Heart left ventricle (tissue), 16 donors: ENCODE measurements around the gene CDHR3. TPM values are rescaled to one million over a fixed set of nuclear protein-coding genes. Genes with fewer than 3 reads are reported as not detected.

Experiments used
- ATAC-seq, 4 donors: fragments of 200-7000 bp; cut with Tn5 transposase; one replicate each; pipeline ENCODE4 v1.9.1; 2020 to 2022; ENCODE audit warnings: moderate library complexity in 4 of 4, mild to moderate bottlenecking in 3 of 4, moderate number of reproducible peaks in 1 of 4
- DNase-seq, 5 donors: peaks; one replicate each; pipeline ENCODE4 v3.0.0-alpha.2; 2020
- H3K27ac ChIP-seq, 12 donors: fragments of 200-600 bp; sonication (generic) in 4 of 12; one replicate each; pipeline versions ENCODE4 v1.5.0 to v1.8.0; 2016 to 2022; ENCODE audit warnings: mild to moderate bottlenecking in 2 of 12
- H3K27me3 ChIP-seq, 9 donors: fragments of 200-600 bp; sonication (generic) in 2 of 9; one replicate each; pipeline versions ENCODE4 v1.5.1 to v1.8.0; 2016 to 2022; ENCODE audit warnings: mild to moderate bottlenecking in 3 of 9
- H3K36me3 ChIP-seq, 9 donors: fragments of 200-600 bp; sonication (generic) in 2 of 9; one replicate each; pipeline versions ENCODE4 v1.5.0 to v1.8.0; 2018 to 2022; ENCODE audit warnings: mild to moderate bottlenecking in 2 of 9
- H3K4me1 ChIP-seq, 12 donors: fragments of 200-600 bp; sonication (generic) in 4 of 12; one replicate each; pipeline versions ENCODE4 v1.5.0 to v1.8.0; 2016 to 2022; ENCODE audit warnings: mild to moderate bottlenecking in 3 of 12
- H3K4me3 ChIP-seq, 12 donors: fragments of 200-600 bp; sonication (generic) in 4 of 12; one replicate each; pipeline versions ENCODE4 v1.5.0 to v1.8.0; 2017 to 2022; ENCODE audit warnings: mild to moderate bottlenecking in 9 of 12, moderate library complexity in 4 of 12
- H3K9me3 ChIP-seq, 12 donors: fragments of 200-600 bp; sonication (generic) in 4 of 12; one replicate each; pipeline versions ENCODE4 v1.5.0 to v1.8.0; 2016 to 2022; ENCODE audit warnings: mild to moderate bottlenecking in 1 of 12
- POLR2A ChIP-seq, 2 donors: fragments of 450-650 bp; IDR thresholded peaks; one replicate each; pipeline ENCODE4 v1.6.1; 2017; ENCODE audit warnings: antibody characterized with exemption in 2 of 2, mild to moderate bottlenecking in 2 of 2, moderate library complexity in 2 of 2
- WGBS, 4 donors: extraction: QIAGEN DNeasy Blood & Tissue Kit in 2 of 4; methylation state at CpG; one replicate each; pipeline versions ENCODE4 v1.1.5 to v1.1.7; 2013 to 2018; 5-methylcytosine and 5-hydroxymethylcytosine counted together
- intact Hi-C, 10 donors: fragments of 100-400 bp; cut with DNase I; formaldehyde crosslinking; loops; one replicate each; pipeline versions ENCODE4 v1.11.1 to v1.14.2; 2022
- polyA plus RNA-seq, 2 donors: library from polyadenylated mRNA; stranded (reverse); fragments of 200-250 nt; gene quantifications; one replicate each; pipeline ENCODE4 v1.2.3, GENCODE V29; 2013
- total RNA-seq, 9 donors: library from RNA; depleted of rRNA in 2 of 9; stranded (reverse); fragments of >200 nt in 2 of 9; fragmentation: NEBNext Ultra II Directional in 3 of 9; extraction: Animal tissue kit (Norgen Biotek cat#: 25700) in 3 of 9; gene quantifications; one replicate each; pipeline versions ENCODE4 v1.1.0 to v1.2.4, GENCODE V29; 2016 to 2023
- TF ChIP-seq, protein P1 (sequence below), 12 donors: fragments of 200-600 bp; sonication (generic) in 4 of 12; IDR thresholded peaks; one replicate each; pipeline versions ENCODE4 v1.5.0 to v1.8.0; 2018 to 2022; ENCODE audit warnings: antibody characterized with exemption in 12 of 12, mild to moderate bottlenecking in 5 of 12
- donor health status: ischemic (EF 13 %, LVEDD 7.1; RV severe dilation, severe dysfunction).
- donor health status: healthy with polysubstance abuse.
- donor health status: DM: no; HTN: yes; CAD: no.
- donor health status: DM: no; HTN: no; CAD: no.
- donor health status: ischemic (EF 25% LVEDD 6.9; RV normal size, moderate dysfunction).
- donor health status: ischemic (EF 25% LVEDD 5.7; RV mildly dilated, moderate dysfunction).
- donor health status: healthy.
- donor health status: DM: yes; HTN: yes; CAD: no.
- donor health status: ischemic (EF 35%, LVEDD 5.7; RV mildly dilated, moderate dysfunction).
- donor health status: nonischemic (EF 11% LVEDD 7.7; RV severe dilation, severe dysfunction).
- donor health status: DM: yes; HTN: yes; CAD: no.
- donor health status: PGD.
- donor health status: ischemic (EF 29% LVEDD 5.4; RV normal size, mild dysfunction).
- donor health status: nonischemic (EF 23%, LVEDD 6.1; RV moderate dilation, normal function).

The CDHR3 gene
- total and polyA plus RNA-seq, 11 donors = 0.60 to 6.1 (median 1.4) TPM

DNA sequence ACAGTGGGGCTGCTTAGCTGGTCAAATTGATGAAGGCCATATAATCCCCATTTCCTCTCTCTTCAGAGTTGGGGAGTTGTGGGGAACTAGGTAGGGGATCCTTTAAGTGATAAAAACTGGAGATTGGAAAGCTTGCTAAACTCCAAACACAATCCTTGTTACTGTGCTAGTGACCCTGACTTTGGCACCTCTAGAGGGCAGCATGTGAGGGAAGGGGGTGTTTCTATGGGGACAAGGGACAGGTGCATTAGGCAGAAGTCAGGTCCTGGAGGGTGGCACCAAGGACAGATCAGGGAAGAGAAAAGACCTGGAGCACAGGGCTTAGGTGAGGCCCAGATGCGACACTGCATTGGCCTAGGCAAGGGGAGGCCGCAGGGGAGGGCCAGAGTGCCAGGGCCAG, 66.9 kb downstream of the CDHR3 start:
- peaks cover 0 to 7% (median 0%) of the 10 kb centered on the region in 12 donors for H3K9me3 ChIP-seq
- no peak for TF ChIP-seq POLR2A (IDR thresholded peaks at IDR 0.05)
- TF ChIP-seq, protein P1, sequence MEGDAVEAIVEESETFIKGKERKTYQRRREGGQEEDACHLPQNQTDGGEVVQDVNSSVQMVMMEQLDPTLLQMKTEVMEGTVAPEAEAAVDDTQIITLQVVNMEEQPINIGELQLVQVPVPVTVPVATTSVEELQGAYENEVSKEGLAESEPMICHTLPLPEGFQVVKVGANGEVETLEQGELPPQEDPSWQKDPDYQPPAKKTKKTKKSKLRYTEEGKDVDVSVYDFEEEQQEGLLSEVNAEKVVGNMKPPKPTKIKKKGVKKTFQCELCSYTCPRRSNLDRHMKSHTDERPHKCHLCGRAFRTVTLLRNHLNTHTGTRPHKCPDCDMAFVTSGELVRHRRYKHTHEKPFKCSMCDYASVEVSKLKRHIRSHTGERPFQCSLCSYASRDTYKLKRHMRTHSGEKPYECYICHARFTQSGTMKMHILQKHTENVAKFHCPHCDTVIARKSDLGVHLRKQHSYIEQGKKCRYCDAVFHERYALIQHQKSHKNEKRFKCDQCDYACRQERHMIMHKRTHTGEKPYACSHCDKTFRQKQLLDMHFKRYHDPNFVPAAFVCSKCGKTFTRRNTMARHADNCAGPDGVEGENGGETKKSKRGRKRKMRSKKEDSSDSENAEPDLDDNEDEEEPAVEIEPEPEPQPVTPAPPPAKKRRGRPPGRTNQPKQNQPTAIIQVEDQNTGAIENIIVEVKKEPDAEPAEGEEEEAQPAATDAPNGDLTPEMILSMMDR (IDR thresholded peaks at IDR 0.05) = no peak
- H3K4me3 ChIP-seq = no peak overlapping the region
- DNase-seq (no peak), ATAC-seq (no peak)
- WGBS, 4 donors = 93 to 100% (median 97%) methylated on average over 2 of the region's 2 CpGs
- peaks cover 0 to 11% (median 6%) of the 10 kb centered on the region in 12 donors for H3K4me1 ChIP-seq
- H3K27me3 ChIP-seq = peaks cover 0 to 4% (median 0%) of the 10 kb centered on the region in 9 donors
- no peaks in the 10 kb centered on the region for H3K36me3 ChIP-seq
- no peak overlapping the region for H3K27ac ChIP-seq
- intact Hi-C loops = loop anchor here in 1 of 10 donors (10.0 kb wide), 1 partner anchor 95 kb away; no protein-coding TSS in a partner anchor

DNA sequence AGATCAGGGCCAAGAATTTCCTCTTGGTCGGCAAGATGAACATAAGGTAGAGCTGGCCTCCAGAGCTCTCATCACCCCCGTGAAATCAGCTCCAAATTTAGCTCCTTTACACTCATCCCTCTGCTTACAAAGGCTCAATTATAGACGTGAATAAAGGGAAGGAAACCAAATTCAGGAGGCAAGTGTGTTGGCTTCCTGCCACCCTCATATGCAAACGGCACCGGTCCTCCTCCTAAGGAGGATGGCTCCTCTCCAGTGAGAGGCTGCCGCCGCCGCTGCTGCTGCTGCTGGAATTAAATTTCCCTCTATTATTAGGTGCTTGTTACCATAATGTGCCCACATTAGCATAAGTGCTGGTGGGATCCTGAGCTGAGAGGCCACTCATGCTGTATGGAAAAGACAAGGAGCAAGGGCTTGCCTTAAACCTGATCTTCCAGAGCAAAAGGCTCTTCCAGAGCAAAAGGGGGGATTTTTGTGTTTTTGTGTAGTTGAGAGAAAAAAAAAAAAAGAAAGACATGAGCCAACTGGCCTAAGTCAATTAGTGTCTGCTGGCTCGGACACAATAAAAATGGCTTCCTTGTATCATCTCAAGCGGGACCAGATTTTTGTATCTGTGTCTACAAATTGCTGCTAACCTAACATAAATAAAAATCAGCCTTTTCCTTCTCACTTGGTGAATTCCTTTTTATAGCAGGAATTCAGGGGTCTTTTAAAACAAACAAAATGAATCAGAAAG, 68.4 kb downstream of the CDHR3 start:
- ATAC-seq = peak in 2 of 4 donors; percentile 22 to 45
- no peak overlapping the region for H3K4me3 ChIP-seq
- intact Hi-C loops = loop anchor here in 1 of 10 donors (10.0 kb wide), 1 partner anchor 97 kb away; no protein-coding TSS in a partner anchor
- 14 to 17% (median 15%) methylated on average over 10 of the region's 10 CpGs for WGBS, 4 donors
- no peak for TF ChIP-seq POLR2A (IDR thresholded peaks at IDR 0.05)
- TF ChIP-seq, protein P1 (IDR thresholded peaks at IDR 0.05) = no peak
- peaks cover 0 to 7% (median 0%) of the 10 kb centered on the region in 12 donors for H3K9me3 ChIP-seq
- no peak overlapping the region for H3K27ac ChIP-seq
- peaks cover 0 to 11% (median 6%) of the 10 kb centered on the region in 12 donors for H3K4me1 ChIP-seq
- no peak for DNase-seq
- H3K36me3 ChIP-seq = no peaks in the 10 kb centered on the region
- peaks cover 0 to 4% (median 0%) of the 10 kb centered on the region in 9 donors for H3K27me3 ChIP-seq

DNA sequence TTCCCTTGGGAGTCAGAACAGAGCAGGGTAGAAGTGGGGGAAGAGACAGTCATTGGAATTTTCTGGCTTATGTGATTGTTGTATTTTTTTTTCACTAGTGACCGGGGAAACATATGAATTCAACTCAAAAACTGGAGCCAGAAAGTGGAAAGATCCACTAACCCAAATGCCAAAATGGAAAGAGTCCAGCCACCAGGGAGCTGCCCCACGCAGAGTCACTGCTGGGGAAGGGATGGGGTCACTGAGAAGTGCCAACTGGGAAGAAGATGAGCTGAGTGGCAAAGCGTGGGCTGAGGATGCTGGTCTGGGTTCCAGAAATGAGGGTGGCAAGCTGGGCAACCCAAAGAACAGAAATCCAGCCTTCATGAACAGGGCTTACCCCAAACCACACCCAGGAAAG, 69.2 kb downstream of the CDHR3 start:
- intact Hi-C loops = loop anchor here in 1 of 10 donors (10.0 kb wide), 1 partner anchor 97 kb away; no protein-coding TSS in a partner anchor
- Histone ChIP-seq H3K9me3 (peaks cover 0 to 7% (median 0%) of the 10 kb centered on the region in 12 donors), H3K4me3 (no peak overlapping the region), H3K27me3 (peaks cover 0 to 4% (median 0%) of the 10 kb centered on the region in 9 donors), H3K4me1 (peaks cover 0 to 11% (median 6%) of the 10 kb centered on the region in 12 donors), H3K27ac (no peak overlapping the region), H3K36me3 (no peaks in the 10 kb centered on the region)
- 89 to 98% (median 96%) methylated on average over 3 of the region's 3 CpGs for WGBS, 4 donors
- DNase-seq (no peak), ATAC-seq (no peak)
- TF ChIP-seq, protein P1 (IDR thresholded peaks at IDR 0.05) = no peak
- TF ChIP-seq POLR2A (IDR thresholded peaks at IDR 0.05) = no peak

DNA sequence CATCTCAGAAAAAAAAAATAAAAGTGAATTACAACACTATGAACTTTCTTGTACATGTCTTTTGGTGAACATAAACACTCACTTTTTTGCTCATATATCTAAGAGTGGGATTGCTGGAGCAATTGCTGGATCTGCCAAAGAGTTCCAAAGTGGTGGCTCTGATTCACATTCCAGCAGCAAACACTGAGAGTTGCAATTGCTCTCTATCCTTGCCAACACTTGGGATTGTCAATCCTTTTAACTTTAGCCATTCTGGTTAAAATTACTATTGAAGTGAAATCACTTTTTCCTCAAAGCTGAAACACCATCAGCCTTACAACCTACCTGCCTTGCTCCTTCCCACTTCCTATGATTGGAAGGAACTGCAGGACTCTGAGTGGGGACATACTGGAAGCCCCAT, 70.7 kb downstream of the CDHR3 start:
- no peak overlapping the region for H3K4me3 ChIP-seq
- ATAC-seq (no peak), DNase-seq (no peak)
- peaks cover 0 to 7% (median 0%) of the 10 kb centered on the region in 12 donors for H3K9me3 ChIP-seq
- H3K27ac ChIP-seq = no peak overlapping the region
- peaks cover 0 to 4% (median 0%) of the 10 kb centered on the region in 9 donors for H3K27me3 ChIP-seq
- TF ChIP-seq, protein P1 (IDR thresholded peaks at IDR 0.05) = no peak
- TF ChIP-seq POLR2A (IDR thresholded peaks at IDR 0.05) = no peak
- H3K4me1 ChIP-seq = peaks cover 0 to 11% (median 6%) of the 10 kb centered on the region in 12 donors
- H3K36me3 ChIP-seq = no peaks in the 10 kb centered on the region
- intact Hi-C loops = loop anchor here in 1 of 10 donors (10.0 kb wide), 1 partner anchor 99 kb away; no protein-coding TSS in a partner anchor
